RWPE2 (cell line): ENCODE data around the gene CACNG4.

ENCODE experiments used
- ATAC-seq: fragments of 200-7000 bp; cut with Tn5 transposase; 3 replicates; pipeline ENCODE4 v1.9.1; 2021; ENCODE audit warnings: low read depth
- DNase-seq: peaks from one replicate; pipeline ENCODE4 v3.0.0-alpha.2; 2020; ENCODE audit warnings: low spot score
- H3K27ac ChIP-seq: fragments of 450-650 bp; 2 replicates; pipeline ENCODE4 v1.5.1; 2017; ENCODE audit warnings: mild to moderate bottlenecking; ENCODE audit not compliant: poor library complexity, severe bottlenecking
- H3K27me3 ChIP-seq: fragments of 250-450 bp; sonication (Bioruptor Pico); 2 replicates; pipeline ENCODE4 v1.5.1; 2021; ENCODE audit warnings: mild to moderate bottlenecking, moderate library complexity; ENCODE audit not compliant: insufficient read depth, poor library complexity, severe bottlenecking
- H3K36me3 ChIP-seq: fragments of 250-450 bp; sonication (Bioruptor Pico); 2 replicates; pipeline ENCODE4 v1.5.1; 2020; ENCODE audit warnings: low read depth, mild to moderate bottlenecking, moderate library complexity
- H3K4me1 ChIP-seq: fragments of 250-450 bp; sonication (Bioruptor Pico); 2 replicates; pipeline ENCODE4 v1.5.1; 2021; ENCODE audit warnings: mild to moderate bottlenecking, moderate library complexity; ENCODE audit not compliant: insufficient read depth, poor library complexity, severe bottlenecking
- H3K4me3 ChIP-seq: fragments of 250-450 bp; sonication (Bioruptor Pico); 2 replicates; pipeline ENCODE4 v1.5.1; 2021; ENCODE audit warnings: mild to moderate bottlenecking, moderate library complexity; ENCODE audit not compliant: severe bottlenecking
- H3K9me3 ChIP-seq: fragments of 250-450 bp; sonication (Bioruptor Pico); 2 replicates; pipeline ENCODE4 v1.5.1; 2021; ENCODE audit warnings: mild to moderate bottlenecking, moderate library complexity; ENCODE audit not compliant: severe bottlenecking
- TF ChIP-seq, protein P1 (sequence below): fragments of 450-650 bp; IDR thresholded peaks from one replicate; pipeline ENCODE4 v1.5.1; 2017; ENCODE audit warnings: mild to moderate bottlenecking, moderate library complexity; ENCODE audit not compliant: poor library complexity, severe bottlenecking

Gene CACNG4

DNA sequence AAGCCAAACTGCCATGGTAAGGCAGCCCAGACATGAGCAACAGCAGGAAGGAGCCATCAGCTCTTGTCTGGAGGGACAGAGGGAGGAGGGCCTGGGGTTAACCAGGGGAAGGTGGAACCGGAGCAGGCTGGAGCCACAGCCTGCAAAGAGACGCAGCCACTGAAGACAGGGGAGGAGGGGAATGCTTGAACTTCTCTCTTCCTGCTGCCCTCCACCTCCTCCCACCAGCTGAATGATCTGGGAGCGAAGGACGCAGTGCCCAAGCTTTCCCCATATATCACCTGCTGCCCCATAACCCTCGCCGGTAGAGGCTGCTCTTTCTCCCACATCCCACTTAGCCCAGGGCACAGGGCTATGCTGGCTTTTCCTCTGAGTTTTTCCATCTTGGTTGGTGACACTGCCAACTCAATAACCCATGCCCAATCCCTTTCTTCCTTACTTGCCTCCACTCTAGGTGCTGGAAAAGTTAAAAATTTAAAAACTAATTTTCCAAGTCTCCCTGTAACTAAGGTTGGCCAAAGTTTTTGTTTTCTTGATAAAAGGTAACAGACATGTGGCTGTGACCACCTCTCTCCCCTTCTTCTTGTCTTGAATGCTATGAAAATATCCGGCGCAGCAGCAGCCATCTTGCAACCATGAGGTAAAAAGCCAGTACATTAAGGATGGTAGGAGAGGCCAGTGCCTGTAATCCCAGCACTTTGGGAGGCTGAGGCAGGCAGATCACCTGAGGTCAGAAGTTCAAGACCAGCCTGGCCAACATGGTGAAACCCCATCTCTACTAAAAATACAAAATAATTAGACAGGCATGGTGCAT, 21.8 kb upstream of the CACNG4 start:
- Histone ChIP-seq H3K4me1 (peaks cover 14% of the 10 kb centered on the region), H3K36me3 (no peaks in the 10 kb centered on the region), H3K27me3 (no peaks in the 10 kb centered on the region), H3K4me3 (no peak overlapping the region), H3K9me3 (no peaks in the 10 kb centered on the region), H3K27ac (no peak overlapping the region)
- DNase-seq (peak; percentile 23), ATAC-seq (no peak)
- TF ChIP-seq, protein P1, sequence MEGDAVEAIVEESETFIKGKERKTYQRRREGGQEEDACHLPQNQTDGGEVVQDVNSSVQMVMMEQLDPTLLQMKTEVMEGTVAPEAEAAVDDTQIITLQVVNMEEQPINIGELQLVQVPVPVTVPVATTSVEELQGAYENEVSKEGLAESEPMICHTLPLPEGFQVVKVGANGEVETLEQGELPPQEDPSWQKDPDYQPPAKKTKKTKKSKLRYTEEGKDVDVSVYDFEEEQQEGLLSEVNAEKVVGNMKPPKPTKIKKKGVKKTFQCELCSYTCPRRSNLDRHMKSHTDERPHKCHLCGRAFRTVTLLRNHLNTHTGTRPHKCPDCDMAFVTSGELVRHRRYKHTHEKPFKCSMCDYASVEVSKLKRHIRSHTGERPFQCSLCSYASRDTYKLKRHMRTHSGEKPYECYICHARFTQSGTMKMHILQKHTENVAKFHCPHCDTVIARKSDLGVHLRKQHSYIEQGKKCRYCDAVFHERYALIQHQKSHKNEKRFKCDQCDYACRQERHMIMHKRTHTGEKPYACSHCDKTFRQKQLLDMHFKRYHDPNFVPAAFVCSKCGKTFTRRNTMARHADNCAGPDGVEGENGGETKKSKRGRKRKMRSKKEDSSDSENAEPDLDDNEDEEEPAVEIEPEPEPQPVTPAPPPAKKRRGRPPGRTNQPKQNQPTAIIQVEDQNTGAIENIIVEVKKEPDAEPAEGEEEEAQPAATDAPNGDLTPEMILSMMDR, result no peak

GRCh38 chr17:66943484-66943883, 21.0 kb upstream of the CACNG4 start:
- Histone ChIP-seq H3K4me3 (no peak overlapping the region), H3K36me3 (no peaks in the 10 kb centered on the region), H3K4me1 (peaks cover 14% of the 10 kb centered on the region), H3K27me3 (no peaks in the 10 kb centered on the region), H3K9me3 (no peaks in the 10 kb centered on the region), H3K27ac (no peak overlapping the region)
- no peak for ATAC-seq
- TF ChIP-seq, protein P1, result no peak
- DNase-seq, result peak; percentile 2

DNA sequence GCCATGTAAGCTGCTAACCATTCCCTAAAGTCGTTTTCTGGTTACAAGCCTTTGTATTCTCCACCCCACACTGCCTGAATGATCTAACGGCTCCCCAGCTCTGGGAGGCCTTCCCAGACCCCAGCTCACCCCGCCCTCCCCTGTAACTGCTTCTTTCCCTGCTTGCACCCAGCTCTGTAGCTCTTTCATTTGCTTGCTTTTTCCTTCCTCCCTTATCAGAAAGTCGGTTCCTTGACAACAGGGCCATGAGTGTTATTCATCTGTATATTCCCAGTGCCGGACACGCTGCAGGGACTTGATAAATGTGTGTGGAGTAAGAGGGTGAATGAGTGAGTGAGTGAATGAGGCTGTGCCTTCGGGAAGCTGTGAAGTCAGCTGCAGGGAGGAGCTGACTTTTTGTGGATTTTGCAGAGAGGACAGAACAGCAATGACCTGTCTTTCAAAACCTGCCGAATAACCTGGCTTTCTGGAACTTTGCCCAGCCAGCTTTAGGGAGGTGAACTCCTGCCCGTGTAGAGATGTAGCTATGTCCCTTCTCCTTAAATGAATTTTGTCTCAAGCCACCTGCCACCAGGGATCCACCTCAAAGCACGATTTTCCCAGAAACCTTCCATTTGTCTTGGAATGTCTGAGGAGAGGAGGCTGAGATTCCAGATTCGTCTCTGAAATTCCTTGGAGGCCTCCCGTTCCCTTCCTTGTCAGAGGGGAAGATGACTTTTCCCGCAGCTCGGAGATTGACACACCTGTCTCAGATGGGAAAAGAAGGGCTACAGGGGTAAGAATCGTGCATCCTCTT, 20.0 kb upstream of the CACNG4 start:
- Histone ChIP-seq H3K27ac (no peak overlapping the region), H3K4me3 (no peak overlapping the region), H3K36me3 (no peaks in the 10 kb centered on the region), H3K4me1 (peaks cover 16% of the 10 kb centered on the region), H3K27me3 (no peaks in the 10 kb centered on the region), H3K9me3 (no peaks in the 10 kb centered on the region)
- DNase-seq (peak; percentile 29), ATAC-seq (peak; percentile 22; the same call in 2 of the 3 replicates)
- TF ChIP-seq, protein P1, result no peak

DNA sequence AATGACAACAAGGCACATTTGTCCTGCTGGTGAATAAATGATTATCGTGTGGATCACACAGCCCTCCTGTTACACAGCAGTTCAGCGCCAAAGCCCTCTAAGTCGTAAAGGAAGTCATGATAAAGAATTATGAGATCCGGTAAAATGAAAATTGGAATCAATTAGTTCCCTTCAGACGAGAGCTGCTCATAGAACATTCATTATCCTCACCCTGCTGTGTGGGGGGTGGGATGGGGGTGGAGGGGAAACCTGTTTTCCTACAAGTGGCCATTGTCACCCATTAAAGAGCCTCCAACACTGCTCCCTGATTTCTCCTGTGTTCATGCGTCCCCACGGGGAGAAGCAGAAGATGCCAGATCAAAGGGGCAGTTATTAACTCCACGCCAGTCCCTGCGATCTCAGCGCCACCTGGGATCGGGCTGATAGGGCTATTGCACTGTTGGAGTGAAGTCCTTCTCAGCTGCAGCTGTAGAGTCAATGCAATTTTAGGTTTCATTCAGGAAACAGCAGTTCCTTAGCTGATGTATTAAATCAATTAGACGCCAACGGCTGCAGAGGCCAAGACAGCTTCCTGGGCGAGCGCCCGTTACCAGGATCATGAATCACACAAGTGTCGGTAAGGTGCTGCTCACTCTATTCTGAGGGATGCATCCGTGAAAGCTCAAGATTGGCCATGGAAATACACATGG, 19.2 kb upstream of the CACNG4 start:
- Histone ChIP-seq H3K4me1 (peaks cover 24% of the 10 kb centered on the region), H3K27ac (no peak overlapping the region), H3K27me3 (no peaks in the 10 kb centered on the region), H3K4me3 (no peak overlapping the region), H3K36me3 (no peaks in the 10 kb centered on the region), H3K9me3 (no peaks in the 10 kb centered on the region)
- ATAC-seq (peak; percentile 66), DNase-seq (peak; percentile 35)
- TF ChIP-seq, protein P1, result no peak
